Suprapubic skin (tissue), 4 donors: Measurements from ENCODE around the gene MNT. TPM values are rescaled to one million over a fixed set of nuclear protein-coding genes. Genes with fewer than 3 reads are reported as not detected.

Experiments used
- DNase-seq, 2 donors: peaks; one replicate each; pipeline ENCODE4 v3.0.0-alpha.2; 2019; ENCODE audit warnings: low spot score in 2 of 2
- H3K27ac ChIP-seq: fragments of 200-600 bp; sonication (generic); one replicate; pipeline ENCODE4 v1.5.1; 2019
- H3K27me3 ChIP-seq: fragments of 200-600 bp; sonication (generic); one replicate; pipeline ENCODE4 v1.5.1; 2019
- H3K36me3 ChIP-seq: fragments of 200-600 bp; sonication (generic); one replicate; pipeline ENCODE4 v1.5.1; 2019
- H3K4me1 ChIP-seq: fragments of 200-600 bp; sonication (generic); one replicate; pipeline ENCODE4 v1.5.1; 2019
- H3K4me3 ChIP-seq: fragments of 200-600 bp; sonication (generic); one replicate; pipeline ENCODE4 v1.5.1; 2019; ENCODE audit warnings: mild to moderate bottlenecking
- H3K9me3 ChIP-seq: fragments of 200-600 bp; sonication (generic); one replicate; pipeline ENCODE4 v1.5.1; 2019
- CTCF ChIP-seq, 2 donors: fragments of 200-600 bp in 1 of 2; fragments of 450-650 bp in 1 of 2; sonication (generic) in 1 of 2; IDR thresholded peaks; one replicate each; pipeline ENCODE4 v1.5.1; 2016 to 2019; ENCODE audit warnings: antibody characterized with exemption in 2 of 2, mild to moderate bottlenecking in 1 of 2, moderate library complexity in 1 of 2
- EP300 ChIP-seq: sonication (generic); formaldehyde crosslinking; IDR thresholded peaks from one replicate; pipeline ENCODE4 v1.6.1; 2017; ENCODE audit warnings: antibody characterized with exemption
- POLR2A ChIP-seq, 2 donors: fragments of 450-650 bp; IDR thresholded peaks; one replicate each; pipeline ENCODE4 v1.6.1; 2017; ENCODE audit warnings: antibody characterized with exemption in 2 of 2, mild to moderate bottlenecking in 2 of 2, moderate library complexity in 2 of 2
- POLR2AphosphoS5 ChIP-seq, 3 donors: sonication (generic); formaldehyde crosslinking; IDR thresholded peaks; one replicate each; pipeline ENCODE4 v1.6.1; 2017; ENCODE audit warnings: antibody characterized with exemption in 3 of 3
- WGBS: methylation state at CpG from one replicate; pipeline ENCODE4 v1.1.5; 2018; 5-methylcytosine and 5-hydroxymethylcytosine counted together
- total RNA-seq, 4 donors: library from RNA; depleted of rRNA; stranded (reverse); fragments of >200 nt; gene quantifications; one replicate each; pipeline ENCODE4 v1.1.0, GENCODE V29; 2016

Gene MNT
- total RNA-seq, 4 donors from 2014 or later = 20.9 to 50.0 (median 44.1) TPM

- TF ChIP-seq POLR2A (IDR thresholded peaks at IDR 0.05) (peak in 1 of 2 donors; percentile 26), EP300 (no peak), CTCF (IDR thresholded peaks at IDR 0.05) (no peak), POLR2AphosphoS5 (IDR thresholded peaks at IDR 0.05) (no peak)
- H3K27ac ChIP-seq = peak overlapping the region; percentile 92
- peak in 1 of 2 donors; percentile 78 for DNase-seq
- H3K36me3 ChIP-seq = no peaks in the 10 kb centered on the region
- H3K27me3 ChIP-seq = no peaks in the 10 kb centered on the region
- WGBS = 44% methylated on average over 8 of the region's 8 CpGs
- no peaks in the 10 kb centered on the region for H3K9me3 ChIP-seq
- no peak overlapping the region for H3K4me3 ChIP-seq
- peaks cover 60% of the 10 kb centered on the region for H3K4me1 ChIP-seq
Measured at GRCh38 chr17:2406271-2406902, 5.5 kb upstream of the MNT start.

GRCh38 chr17:2405247-2405926 lies 4.5 kb upstream of the MNT start:
- peaks cover 60% of the 10 kb centered on the region for H3K4me1 ChIP-seq
- H3K27me3 ChIP-seq = no peaks in the 10 kb centered on the region
- H3K4me3 ChIP-seq = no peak overlapping the region
- peak overlapping the region; percentile 92 for H3K27ac ChIP-seq
- no peaks in the 10 kb centered on the region for H3K36me3 ChIP-seq
- WGBS = 67% methylated on average over 14 of the region's 14 CpGs
- peak in 1 of 2 donors; percentile 70 for DNase-seq
- TF ChIP-seq POLR2AphosphoS5 (IDR thresholded peaks at IDR 0.05) = peak in 2 of 3 donors; percentile 33 to 37
- no peak for TF ChIP-seq EP300
- no peaks in the 10 kb centered on the region for H3K9me3 ChIP-seq

GRCh38 chr17:2403044-2403443 lies 2.2 kb upstream of the MNT start:
- Histone ChIP-seq H3K9me3 (no peaks in the 10 kb centered on the region), H3K4me1 (peaks cover 73% of the 10 kb centered on the region), H3K4me3 (no peak overlapping the region), H3K27ac (peak overlapping the region; percentile 99), H3K36me3 (no peaks in the 10 kb centered on the region), H3K27me3 (no peaks in the 10 kb centered on the region)
- TF ChIP-seq EP300 (no peak), POLR2A (IDR thresholded peaks at IDR 0.05) (no peak), POLR2AphosphoS5 (IDR thresholded peaks at IDR 0.05) (no peak), CTCF (IDR thresholded peaks at IDR 0.05) (no peak)
- 92% methylated on average over 4 of the region's 4 CpGs for WGBS
- peak in 1 of 2 donors; percentile 57 for DNase-seq

GRCh38 chr17:2402544-2402943 lies 1.7 kb upstream of the MNT start:
- H3K4me1 ChIP-seq = peaks cover 73% of the 10 kb centered on the region
- TF ChIP-seq POLR2A (IDR thresholded peaks at IDR 0.05) = no peak
- no peak for TF ChIP-seq POLR2AphosphoS5 (IDR thresholded peaks at IDR 0.05)
- no peak for TF ChIP-seq EP300
- no peak for TF ChIP-seq CTCF (IDR thresholded peaks at IDR 0.05)
- H3K36me3 ChIP-seq = no peaks in the 10 kb centered on the region
- peak overlapping the region; percentile 99 for H3K27ac ChIP-seq
- peak overlapping the region; percentile 91 for H3K4me3 ChIP-seq
- WGBS = 17% methylated on average over 12 of the region's 15 CpGs
- no peaks in the 10 kb centered on the region for H3K9me3 ChIP-seq
- peak in 1 of 2 donors; percentile 67 for DNase-seq
- H3K27me3 ChIP-seq = no peaks in the 10 kb centered on the region

- H3K9me3 ChIP-seq = no peaks in the 10 kb centered on the region
- DNase-seq = peak; percentile 100
- WGBS = under 1% methylated on average over 38 of the region's 72 CpGs
- H3K36me3 ChIP-seq = no peaks in the 10 kb centered on the region
- H3K4me1 ChIP-seq = peaks cover 73% of the 10 kb centered on the region
- H3K27ac ChIP-seq = peak overlapping the region; percentile 99
- TF ChIP-seq POLR2AphosphoS5 (IDR thresholded peaks at IDR 0.05) = peak; percentile 68 to 94 (median 81)
- no peak for TF ChIP-seq EP300
- peak overlapping the region; percentile 91 for H3K4me3 ChIP-seq
- no peaks in the 10 kb centered on the region for H3K27me3 ChIP-seq
Measured at GRCh38 chr17:2401426-2402221, 764 bp upstream of the MNT start.
